Occipital lobe (tissue), 2 donors: ENCODE data around the gene ANO9. TPM values are rescaled to one million over a fixed set of nuclear protein-coding genes. Genes with fewer than 3 reads are reported as not detected.

Experiments
- DNase-seq: peaks from one replicate; lab custom pipeline; 2025; lab: John Stamatoyannopoulos, UW
- total RNA-seq: library from RNA; depleted of rRNA; stranded (reverse); fragments of >200 nt; gene quantifications from one replicate; pipeline ENCODE4 v1.2.3, GENCODE V29; 2014

Gene ANO9
- total RNA-seq, 1 donor from 2014 or later, result not detected

DNA sequence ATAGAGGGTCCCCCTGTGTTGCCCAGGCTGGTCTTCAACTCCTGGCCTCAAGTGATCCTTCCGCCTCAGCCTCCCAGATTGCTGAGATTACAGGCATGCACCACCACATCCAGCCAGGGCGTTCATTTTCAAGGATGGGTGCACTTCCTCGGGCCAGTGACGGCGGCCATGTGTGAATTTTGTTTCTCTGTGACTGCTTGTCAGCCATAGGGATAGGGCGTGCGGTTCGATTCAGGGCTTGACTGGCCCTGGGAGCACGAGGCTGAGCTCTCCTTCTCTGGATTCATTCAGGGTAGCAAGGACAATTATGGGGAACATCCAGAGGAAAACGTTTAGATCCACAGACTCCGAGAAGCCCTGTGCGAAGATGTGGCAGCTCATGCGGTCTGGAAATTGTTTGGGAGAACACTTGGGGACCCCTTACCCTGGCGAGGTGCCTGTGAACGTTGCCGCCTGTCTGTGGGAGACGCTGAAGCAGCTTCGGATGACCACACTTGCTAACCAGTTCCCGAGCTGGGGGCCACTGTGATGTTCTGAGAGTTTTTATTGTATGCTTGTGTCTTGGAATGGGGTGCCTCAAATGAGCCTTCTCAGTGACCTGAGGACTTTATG is 11.2 kb upstream of the ANO9 start:
- no peak for DNase-seq

DNA sequence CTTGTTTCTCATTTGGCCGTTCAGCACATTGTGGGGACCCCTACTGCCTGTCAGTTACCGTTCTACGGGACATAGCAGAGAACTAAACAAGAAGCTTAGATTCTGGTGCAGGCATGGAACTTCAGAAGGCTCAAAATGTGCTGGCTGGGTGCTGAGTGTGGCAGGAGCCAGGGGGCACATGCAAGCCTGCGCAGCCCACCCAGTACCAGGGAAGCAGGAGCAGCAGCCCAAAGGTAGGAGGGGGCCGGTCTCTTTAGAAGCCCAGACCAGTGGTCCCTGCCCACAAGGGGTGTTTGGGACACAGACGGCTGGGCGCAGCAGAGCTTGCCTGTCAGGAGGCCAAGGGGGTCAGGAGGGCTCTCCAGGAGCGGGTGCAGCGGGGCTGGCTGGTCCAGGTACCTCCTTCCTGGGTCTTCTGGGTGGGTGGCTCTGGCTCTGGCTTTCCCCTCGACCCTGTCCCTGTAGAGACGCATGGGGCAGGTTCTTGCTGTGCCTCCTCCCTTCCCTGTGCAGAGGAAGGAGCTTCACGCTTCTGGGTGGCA is 10.5 kb upstream of the ANO9 start:
- no peak for DNase-seq

DNA sequence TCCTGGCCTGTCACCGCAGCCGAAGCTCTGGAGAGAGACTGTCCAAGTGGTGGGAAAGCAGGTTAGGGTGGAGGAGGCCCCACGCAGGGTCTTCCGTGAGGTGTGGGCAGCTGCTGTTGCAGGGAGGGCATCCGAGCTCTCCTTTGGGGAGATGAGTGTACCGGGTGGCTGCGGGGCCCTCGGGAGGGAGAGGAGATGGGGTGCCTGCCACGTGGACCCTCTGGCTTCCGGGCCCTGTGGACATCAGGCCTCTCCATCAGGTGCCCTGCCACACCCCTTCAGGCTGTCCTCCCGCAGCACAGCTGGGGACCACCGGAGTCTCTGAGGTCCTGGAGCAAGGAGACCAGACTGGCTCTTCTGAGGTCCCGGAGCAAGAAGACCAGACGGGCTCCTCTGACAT is 9.9 kb upstream of the ANO9 start:
- DNase-seq, result no peak

DNA sequence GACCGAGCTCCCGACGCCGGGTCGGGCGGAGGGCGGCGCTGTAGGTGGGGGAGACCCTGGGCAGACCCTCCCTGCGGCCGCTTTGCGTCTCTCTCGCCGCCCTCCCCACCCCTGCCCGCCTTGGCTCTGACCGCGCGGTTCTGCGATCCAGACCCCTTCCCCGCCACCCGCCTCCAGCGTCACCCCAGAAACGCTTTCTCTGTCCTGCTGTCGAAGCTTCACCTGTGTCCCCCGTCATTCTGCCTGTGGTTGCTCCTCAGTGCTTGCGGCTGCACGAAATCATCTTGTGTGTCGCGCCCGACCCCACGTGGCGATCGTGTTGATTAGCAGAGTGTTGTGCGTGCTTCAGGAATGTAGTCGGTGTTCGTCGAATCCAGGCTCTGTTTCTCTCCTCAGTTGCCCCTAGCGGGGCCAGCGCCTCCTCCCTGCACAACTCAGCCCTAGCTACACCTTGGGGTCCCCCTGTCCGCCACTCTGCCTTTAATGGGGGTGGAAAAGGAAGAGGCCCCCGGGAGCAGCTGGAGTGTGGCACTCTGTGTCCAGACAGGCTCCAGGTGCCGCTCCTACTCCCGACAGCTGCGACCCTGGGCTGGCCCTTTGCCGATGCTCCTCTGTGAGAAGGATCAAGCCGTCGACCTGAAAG is 9.1 kb upstream of the ANO9 start:
- peak; percentile 26 for DNase-seq

DNA sequence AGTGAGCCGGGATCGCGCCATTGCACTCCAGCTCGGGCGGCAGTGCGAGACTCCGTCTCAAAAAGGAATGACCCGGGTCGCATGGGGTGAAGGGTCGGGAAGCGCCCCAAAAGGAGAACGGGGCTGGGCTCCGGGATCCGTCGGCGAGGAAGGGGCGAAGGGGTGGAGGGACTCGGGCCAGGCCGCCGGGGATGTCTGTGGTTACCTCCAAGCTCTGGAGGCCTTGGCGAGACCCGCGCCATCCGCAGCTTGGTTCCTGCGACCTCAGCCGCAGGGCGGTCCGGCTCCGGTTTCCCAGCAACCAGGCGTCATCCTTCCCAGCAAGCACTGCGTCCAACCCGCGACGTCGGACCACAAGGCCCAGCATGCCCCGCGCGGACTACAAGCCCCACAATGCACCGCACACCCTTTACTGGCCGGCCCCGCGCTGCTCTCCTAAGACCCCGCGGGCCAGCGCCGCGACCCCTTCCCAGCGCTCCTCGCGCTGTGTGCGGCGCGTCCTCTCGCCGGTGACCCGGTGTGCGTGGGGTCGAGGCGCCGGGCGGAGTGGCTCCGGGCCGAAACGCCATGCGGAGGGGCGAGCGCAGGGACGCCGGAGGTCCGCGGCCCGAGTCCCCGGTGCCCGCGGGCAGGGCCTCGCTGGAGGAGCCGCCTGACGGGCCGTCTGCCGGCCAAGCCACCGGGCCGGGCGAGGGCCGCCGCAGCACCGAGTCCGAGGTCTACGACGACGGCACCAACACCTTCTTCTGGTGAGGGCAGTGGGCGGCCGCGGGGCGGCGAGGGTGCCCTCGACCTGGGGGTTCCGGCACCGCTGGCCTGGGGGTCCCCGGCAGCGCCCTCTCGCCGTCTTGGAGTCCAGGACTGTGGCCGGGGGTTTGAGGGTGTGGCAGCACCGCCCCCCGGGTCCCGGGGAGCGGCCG is 8.3 kb upstream of the ANO9 start, which contains the start of gene PTDSS2:
Gene PTDSS2 (plus strand): TSS at position 391 of the 920 bp plus-strand sequence. CDS start 177 bp downstream, at position 568.
- DNase-seq, result peak; percentile 91

DNA sequence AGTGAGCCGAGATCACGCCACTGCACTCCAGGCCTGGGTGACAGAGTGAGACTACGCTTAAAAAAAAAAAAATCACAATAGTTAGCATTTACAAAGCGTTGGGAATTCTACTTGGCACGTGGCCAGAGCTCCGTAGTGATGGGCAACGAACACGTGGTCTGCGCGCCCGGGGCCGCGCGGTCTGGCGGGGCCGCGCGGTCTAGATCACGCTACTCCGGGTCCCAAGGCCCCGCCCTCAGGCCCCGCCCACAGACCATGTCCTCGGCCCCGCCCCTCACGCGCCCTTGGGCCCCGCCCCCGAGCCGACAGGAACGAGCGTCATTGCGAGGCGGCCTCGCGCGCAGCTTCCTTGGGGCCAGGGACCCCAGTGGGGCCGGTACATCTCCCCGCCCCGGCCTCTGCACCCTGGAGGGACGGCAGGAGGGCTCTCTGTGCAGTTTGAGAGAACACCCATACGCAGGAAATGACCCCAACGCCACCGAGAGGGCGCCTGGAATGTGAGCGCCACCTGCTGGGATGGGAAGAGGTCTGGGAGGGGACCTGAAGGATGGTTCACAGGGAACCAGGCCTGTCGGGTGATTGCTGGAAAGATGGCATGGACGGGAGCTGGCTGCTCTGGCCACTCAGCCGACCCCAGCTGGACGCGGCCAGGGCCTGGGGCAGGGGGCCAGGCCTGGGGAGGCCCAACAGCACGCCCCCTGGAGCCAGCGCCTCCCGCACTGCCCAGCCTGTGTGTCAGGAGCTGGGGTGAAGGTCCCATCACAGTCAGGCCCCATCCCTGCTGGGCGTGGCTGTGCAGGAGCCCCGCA is 6.3 kb upstream of the ANO9 start:
- peak; percentile 87 for DNase-seq

DNA sequence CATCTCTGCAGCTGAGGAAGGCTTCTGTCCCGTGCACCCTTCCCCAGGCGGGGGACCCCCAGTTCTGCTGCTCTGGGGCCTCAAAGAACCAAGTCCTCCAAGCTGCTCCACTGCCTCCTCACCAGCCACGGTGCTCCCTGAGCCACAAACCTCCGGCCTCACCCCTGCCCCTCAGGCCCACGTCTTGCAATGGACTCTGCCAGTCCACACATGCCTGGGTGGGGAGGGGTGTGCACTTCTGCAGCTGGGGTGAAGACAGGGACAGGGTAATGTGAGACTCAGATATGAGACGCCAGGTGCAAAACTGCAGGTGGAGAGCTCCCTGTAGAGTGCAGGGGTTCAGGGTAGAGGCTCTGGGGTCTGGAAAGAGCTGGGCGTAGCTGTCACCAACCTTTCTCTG is 5.1 kb upstream of the ANO9 start:
- DNase-seq, result no peak

DNA sequence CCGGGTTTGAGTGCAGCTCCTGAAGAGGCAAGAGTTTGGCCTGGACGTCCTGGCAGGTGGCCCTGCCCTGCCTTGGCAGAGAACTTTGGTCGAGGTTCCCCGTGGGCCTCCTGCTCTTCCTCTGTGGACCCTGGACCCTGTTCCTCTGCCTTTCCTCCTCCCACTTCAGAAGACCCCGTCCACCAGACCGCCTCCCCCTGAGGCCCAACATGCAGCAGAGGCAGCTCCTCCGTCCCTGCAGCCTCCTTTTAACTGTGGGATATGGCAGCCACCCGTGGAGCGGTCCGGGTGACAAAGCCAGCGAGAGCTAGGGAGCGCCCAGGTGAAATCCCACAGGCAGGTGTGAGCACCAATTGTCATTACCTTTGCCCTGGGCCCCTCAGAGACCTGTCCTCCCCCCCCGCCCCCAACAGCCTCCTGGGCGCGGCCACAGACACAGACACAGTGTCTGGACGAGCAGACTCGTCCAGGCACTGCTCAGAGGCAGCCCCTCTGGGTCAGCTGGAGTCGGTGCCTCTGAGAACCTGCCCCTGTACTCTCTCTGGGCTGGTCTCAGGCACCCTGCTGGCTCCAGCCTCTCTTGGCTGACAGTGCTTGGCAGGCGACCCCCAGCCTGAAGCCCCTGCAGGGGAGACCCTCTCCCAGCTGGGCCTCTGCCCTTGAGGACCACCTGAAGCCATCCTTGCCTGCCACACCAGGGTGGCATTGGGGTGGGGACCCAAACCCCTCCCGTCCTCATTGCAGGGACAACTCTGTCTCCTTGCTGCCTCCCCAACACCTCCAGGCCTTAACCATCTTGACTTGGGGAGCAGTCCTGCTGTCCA is 4.2 kb upstream of the ANO9 start:
- DNase-seq, result no peak

DNA sequence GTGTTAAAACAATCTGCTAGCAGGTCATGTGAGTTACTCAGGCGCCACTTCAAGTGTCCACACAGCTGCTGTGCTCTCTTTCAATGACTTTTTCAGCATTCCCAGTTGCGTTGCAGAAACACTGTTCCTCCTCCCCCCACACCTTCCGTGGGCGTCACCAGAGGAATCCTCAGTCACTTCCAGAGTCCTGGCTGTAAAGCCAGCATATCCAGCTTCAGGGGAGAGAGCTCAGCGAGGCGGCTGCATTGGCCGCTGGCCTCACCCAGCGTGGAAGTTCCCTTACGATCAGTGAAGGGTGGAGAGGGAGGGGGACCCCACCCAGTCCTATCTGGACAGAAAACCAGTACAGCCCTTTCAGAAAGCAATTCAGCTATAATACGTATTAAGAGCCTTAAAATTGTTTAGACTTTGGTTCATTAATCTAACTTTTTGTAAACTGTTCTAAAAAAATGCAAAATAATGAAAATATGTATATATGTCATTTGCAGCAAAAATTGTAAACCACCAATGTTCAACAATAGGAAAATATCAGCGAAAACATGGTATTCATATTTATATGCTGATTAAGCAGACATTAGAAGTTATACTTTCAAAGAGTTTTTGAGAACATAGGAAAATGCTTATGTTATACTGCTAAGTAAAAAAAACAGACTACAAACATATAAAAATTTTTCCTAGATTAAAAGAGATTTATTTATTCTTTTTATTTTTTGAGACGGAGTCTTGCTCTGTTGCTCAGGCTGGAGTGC is 2.8 kb upstream of the ANO9 start:
- DNase-seq, result no peak

DNA sequence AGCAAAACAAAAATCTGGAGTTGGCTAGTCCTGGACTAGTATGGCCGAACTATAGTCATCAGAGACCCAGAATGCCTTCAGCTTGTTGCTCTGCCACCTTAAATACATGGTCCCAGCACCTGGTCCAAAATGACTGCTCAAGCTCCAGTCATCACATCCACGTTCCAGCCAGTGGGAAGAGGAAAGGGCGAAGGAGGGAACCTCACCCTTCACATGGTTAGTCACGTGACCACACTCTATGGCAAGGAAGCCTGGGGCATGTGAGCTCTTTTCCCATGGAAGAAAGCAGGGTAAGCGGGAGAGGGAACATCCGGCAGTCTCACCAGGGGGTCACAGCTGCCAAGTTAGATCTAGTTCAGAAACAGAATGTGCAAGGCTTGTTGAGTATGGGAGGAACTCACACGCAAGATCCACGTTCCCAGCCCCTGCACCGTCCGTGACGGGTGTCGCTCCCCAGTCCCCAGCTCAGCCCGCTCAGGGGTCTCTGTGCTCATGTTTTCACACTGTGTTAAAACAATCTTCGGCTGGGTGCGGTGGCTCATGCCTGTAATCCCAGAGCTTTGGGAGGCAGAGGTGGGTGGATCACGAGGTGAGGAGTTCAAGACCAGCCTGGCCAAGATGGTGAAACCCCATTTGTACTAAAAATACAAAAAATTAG is 1.9 kb upstream of the ANO9 start:
- no peak for DNase-seq

DNA sequence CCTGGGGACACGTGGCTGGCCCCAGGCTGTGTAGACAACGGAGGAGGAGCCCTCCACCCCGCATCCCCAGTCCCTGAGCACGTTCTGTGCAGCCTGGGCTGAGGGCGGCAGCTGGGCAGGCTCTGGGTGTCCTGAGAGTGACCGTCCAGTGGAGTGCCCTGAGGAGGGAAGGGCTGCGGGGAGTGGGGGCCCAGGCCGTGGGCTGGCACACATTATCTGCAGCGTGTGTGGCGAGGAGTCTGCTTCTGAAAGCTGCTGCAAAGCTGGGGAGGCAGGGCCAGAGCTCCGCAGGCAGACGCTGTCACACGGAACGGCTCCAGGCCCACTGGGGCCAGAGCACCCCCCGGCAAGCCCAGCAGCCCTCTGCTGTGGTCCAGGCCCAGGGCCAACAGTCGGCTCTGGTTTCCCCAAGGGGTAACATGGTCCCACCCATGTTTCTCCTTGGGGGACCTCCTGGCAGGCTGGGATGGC is 835 bp upstream of the ANO9 start:
- no peak for DNase-seq

DNA sequence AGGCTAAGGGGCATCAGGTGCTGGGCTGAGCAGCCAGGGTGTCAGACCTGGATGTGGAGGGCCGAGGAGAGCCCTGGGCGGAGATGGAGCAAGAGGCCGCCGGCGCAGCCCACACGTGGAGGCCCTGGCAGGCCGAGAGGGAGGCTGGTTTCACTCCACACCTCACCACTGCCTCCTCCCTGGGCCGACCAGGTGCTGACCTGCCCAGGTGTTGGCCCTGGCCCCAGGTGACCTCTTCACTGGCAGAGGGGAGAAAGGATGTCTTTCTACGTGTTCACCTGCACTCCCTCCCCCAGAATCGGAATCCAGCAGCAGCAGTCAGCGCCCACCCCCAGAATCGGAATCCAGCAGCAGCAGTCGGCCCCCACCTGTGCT is 781 bp downstream of the ANO9 start:
- DNase-seq, result no peak

DNA sequence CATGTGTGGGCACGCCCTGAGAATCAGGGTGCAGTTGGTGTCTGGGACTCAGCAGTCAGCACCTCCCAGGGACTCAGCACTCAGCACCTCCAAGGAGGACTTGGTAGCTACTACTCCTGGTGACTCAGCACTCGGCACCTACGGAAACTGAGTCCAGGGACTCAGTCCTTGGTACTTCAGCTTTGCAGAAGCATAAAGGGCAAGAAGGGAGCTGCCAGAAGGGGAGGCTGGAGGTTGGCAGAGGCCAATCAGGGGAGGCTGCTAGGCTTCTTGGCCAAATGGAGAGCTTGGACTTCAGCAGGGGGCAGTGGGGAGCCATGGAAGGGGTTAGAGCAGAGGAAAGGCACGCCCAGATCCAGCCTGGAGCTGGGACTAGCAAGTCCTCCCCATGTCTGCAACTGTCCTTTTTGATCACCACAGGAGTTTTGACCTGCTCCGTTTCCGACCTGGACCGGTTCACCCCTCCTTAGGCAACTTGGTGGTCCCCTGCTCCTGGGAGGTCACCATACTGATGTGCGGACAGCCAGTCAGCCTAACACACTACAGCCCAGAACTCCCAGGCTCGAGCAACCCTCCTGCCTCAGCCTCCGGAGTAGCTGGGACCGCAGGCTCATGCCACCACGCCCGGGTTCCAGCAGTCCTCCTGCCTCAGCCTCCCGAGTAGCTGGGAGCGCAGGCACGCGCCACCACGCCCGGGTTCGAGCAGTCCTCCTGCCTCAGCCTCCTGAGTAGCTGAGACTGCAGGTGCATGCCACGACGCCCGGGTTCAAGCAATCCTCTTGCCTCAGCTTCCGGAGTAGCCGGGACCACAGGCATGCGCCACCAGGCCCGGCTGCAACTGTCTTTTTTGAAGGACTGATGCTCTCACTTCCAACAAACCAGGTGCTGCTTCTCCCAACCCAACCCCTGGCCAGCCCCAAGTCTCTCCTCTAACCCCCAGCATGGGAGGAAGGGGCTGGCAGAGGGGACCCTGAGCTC is 1.5 kb downstream of the ANO9 start:
- no peak for DNase-seq

DNA sequence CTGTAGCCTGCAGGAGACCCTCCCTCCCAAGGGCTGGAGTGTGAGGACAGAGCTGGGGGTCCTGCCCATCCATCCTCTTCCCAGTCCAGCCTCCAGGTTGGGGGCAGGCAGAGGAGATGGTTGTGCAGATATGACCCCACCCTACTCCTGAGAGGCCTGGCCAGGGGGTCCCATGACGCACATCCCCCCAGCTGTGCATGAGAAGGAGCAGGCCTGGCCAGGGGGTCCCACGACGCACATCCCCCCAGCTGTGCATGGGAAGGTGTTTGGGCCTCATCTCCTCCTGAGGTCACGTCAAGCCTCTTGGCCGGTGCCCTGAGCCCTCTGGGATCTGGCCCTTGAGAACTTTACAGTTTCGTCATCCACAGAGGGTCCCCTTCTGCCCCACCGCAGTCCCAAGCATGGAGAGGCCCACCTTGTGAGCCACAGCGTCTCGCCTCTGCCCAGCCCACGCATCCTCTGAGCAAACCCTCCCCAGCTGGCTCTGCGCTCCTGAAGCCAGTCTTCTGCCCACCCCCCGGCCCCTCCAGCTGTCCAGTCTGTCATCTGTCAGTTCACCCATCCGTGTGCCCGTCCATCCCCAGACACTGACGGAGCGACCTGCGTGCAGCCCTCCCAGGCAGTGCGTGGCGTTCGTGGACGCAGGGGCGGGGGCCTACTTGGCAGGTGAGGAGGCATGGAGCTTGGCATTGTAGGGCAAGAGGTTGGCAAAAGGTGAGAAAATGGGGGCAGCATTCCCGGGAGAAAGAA is 2.3 kb downstream of the ANO9 start:
- DNase-seq, result no peak

DNA sequence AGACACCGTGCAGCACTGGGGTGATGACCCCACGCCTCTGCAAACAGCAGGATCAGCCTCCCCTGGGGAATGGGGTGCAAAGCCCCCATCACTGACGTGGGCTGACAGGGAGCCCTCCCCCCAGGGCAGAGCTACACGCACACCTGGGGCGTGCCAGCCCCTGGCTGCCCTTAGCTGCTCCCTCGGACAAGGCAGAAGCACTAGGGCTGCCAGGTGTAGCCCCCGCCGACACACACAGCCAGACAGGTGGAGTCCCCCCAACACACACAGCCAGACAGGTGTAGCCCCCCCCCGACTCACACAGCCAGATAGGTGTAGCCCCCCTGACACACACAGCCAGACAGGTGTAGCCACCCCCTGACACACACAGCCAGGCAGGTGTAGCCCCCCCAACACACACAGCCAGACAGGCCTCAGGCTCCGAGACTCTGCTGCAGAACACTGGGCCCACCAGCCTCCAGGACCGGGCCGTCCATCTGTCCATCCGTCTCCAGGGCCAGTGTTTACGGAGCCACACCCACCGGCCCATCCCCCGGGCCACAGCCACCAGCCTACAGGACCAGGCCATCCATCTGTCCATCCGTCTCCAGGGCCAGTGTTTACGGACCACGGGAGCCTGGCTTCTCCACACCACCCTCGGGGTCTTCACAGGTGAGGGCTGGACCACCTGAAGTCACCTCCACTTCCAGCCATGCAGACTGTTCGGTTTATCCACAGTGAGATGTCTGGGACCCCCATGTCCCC is 3.5 kb downstream of the ANO9 start:
- no peak for DNase-seq

DNA sequence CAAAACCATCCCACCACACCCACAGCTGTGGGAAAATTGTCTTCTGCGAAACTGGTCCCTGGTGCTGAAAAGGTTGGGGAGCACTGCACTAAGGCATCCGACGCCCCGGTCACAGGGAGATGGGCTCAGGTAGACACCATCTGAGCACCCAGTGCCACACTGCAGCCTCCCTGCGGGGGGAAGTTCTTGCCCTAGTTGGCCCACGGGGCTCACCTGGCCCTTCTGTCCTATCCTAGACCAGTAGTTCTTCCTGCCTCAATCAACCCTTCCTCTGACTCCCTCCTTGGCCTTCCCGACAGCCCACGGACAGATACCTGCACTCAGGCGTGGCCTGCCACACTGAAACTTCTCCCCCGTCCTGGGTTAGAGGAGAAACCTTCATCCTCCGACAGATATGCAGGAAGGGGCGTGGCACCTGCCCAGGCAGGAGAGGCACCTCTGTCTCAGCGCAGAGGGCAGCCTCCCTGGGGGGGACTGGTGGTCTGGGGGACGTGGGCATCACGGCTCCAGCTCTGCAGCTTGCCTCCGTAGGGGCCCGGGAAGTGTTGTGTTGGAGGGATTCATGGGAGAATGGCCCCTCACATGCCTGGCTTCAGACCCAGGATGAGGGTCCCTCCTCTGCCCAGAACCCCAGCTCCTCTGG is 4.5 kb downstream of the ANO9 start:
- no peak for DNase-seq
